Ishikawa (cell line): ENCODE measurements around the gene MAVS.

ENCODE experiments used
- CEBPB ChIP-seq: IDR thresholded peaks from 2 replicates; pipeline ENCODE4 v1.6.1; 2012
- CREB1 ChIP-seq: IDR thresholded peaks from 2 replicates; pipeline ENCODE4 v1.6.1; 2012; ENCODE audit warnings: low read depth
- EGR1 ChIP-seq: IDR thresholded peaks from 2 replicates; pipeline ENCODE4 v1.6.1; 2012
- EP300 ChIP-seq: IDR thresholded peaks from 2 replicates; pipeline ENCODE4 v1.6.1; 2012; ENCODE audit warnings: borderline replicate concordance
- FOXM1 ChIP-seq: IDR thresholded peaks from 2 replicates; pipeline ENCODE4 v1.6.1; 2012; ENCODE audit warnings: low read depth, borderline replicate concordance
- MAX ChIP-seq: IDR thresholded peaks from 2 replicates; pipeline ENCODE4 v1.6.1; 2012
- NFIC ChIP-seq: IDR thresholded peaks from 2 replicates; pipeline ENCODE4 v1.6.1; 2012
- RAD21 ChIP-seq: IDR thresholded peaks from 2 replicates; pipeline ENCODE4 v1.6.1; 2012; ENCODE audit warnings: low read depth
- TAF1 ChIP-seq: IDR thresholded peaks from 2 replicates; pipeline ENCODE4 v1.6.1; 2012; ENCODE audit warnings: low read depth, mild to moderate bottlenecking
- TCF12 ChIP-seq: IDR thresholded peaks from 2 replicates; pipeline ENCODE4 v1.6.1; 2012; ENCODE audit warnings: low read depth
- TEAD4 ChIP-seq: IDR thresholded peaks from 2 replicates; pipeline ENCODE4 v1.6.1; 2012
- YY1 ChIP-seq: IDR thresholded peaks from 2 replicates; pipeline ENCODE4 v1.6.1; 2012; ENCODE audit warnings: low read depth
- ZBTB7A ChIP-seq: IDR thresholded peaks from 2 replicates; pipeline ENCODE4 v1.6.1; 2012; ENCODE audit warnings: low read depth
- TF ChIP-seq, protein P1 (sequence below): IDR thresholded peaks from 2 replicates; pipeline ENCODE4 v1.6.1; 2012
- TF ChIP-seq, protein P2 (sequence below): IDR thresholded peaks from 2 replicates; pipeline ENCODE4 v1.6.1; 2012; ENCODE audit warnings: low read depth, mild to moderate bottlenecking

MAVS gene

GRCh38 chr20:3836132-3836531 is 10.5 kb upstream of the MAVS start:
- no peak for TF ChIP-seq CREB1
- TF ChIP-seq RAD21 = no peak
- TF ChIP-seq YY1 = no peak
- no peak for TF ChIP-seq TEAD4
- no peak for TF ChIP-seq MAX
- TF ChIP-seq, protein P1, sequence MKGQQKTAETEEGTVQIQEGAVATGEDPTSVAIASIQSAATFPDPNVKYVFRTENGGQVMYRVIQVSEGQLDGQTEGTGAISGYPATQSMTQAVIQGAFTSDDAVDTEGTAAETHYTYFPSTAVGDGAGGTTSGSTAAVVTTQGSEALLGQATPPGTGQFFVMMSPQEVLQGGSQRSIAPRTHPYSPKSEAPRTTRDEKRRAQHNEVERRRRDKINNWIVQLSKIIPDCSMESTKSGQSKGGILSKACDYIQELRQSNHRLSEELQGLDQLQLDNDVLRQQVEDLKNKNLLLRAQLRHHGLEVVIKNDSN = no peak
- no peak for TF ChIP-seq CEBPB
- no peak for TF ChIP-seq EGR1
- no peak for TF ChIP-seq TAF1
- no peak for TF ChIP-seq NFIC
- no peak for TF ChIP-seq ZBTB7A
- TF ChIP-seq FOXM1 = no peak
- TF ChIP-seq, protein P2, sequence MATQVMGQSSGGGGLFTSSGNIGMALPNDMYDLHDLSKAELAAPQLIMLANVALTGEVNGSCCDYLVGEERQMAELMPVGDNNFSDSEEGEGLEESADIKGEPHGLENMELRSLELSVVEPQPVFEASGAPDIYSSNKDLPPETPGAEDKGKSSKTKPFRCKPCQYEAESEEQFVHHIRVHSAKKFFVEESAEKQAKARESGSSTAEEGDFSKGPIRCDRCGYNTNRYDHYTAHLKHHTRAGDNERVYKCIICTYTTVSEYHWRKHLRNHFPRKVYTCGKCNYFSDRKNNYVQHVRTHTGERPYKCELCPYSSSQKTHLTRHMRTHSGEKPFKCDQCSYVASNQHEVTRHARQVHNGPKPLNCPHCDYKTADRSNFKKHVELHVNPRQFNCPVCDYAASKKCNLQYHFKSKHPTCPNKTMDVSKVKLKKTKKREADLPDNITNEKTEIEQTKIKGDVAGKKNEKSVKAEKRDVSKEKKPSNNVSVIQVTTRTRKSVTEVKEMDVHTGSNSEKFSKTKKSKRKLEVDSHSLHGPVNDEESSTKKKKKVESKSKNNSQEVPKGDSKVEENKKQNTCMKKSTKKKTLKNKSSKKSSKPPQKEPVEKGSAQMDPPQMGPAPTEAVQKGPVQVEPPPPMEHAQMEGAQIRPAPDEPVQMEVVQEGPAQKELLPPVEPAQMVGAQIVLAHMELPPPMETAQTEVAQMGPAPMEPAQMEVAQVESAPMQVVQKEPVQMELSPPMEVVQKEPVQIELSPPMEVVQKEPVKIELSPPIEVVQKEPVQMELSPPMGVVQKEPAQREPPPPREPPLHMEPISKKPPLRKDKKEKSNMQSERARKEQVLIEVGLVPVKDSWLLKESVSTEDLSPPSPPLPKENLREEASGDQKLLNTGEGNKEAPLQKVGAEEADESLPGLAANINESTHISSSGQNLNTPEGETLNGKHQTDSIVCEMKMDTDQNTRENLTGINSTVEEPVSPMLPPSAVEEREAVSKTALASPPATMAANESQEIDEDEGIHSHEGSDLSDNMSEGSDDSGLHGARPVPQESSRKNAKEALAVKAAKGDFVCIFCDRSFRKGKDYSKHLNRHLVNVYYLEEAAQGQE = no peak
- no peak for TF ChIP-seq EP300

DNA sequence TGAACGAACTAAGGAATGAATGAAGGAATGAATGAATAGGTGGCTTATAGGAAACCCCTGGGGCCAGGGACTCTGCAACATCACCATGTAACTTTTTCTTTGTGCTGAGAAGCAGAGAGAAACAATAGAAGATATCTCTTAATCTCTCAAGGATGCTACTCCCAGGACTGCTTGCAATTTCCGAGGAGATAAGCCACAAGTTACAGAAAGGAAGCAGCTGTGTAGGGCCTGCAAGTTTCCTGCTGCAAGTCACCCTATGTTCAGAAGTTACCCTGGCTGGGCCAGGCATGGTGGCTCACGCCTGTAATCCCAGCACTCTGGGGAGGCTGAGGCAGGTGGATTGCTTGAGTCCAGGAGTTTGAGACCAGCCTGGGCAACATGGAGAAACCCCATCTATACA is 7.3 kb upstream of the MAVS start:
- no peak for TF ChIP-seq EP300
- TF ChIP-seq ZBTB7A = no peak
- TF ChIP-seq, protein P1 = no peak
- TF ChIP-seq YY1 = no peak
- no peak for TF ChIP-seq TEAD4
- no peak for TF ChIP-seq CREB1
- TF ChIP-seq RAD21 = no peak
- TF ChIP-seq NFIC = no peak
- TF ChIP-seq EGR1 = no peak
- no peak for TF ChIP-seq TCF12
- TF ChIP-seq MAX = no peak
- no peak for TF ChIP-seq FOXM1
- TF ChIP-seq, protein P2 = no peak
- no peak for TF ChIP-seq TAF1

DNA sequence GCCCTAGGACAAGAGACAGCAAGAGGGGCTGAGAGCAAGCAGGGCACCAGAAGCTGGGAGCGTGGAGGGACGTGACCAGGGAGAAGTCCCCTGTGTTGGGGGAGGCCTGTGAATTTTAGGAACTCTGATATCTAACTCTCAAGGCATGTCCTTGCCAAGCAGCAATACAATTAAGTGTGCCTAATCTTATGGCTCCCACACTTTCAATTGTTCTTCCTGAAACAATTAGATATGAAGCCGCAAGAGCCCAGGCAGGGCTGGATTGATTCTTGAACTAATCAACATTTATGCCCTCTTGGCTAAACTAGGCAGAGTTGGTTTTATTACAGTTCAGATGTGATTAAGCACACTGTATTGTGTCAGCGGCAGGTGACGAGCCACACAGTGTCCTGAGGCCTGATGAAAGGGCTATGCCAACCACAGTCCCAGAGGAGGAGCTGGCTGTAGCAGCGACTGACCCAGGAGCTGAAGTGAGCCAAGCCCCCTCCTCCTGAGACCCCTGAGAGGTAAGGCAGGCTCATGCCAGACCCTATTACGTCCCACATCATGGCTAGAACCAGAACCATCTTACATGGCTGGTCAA is 4.2 kb upstream of the MAVS start:
- TF ChIP-seq MAX (no peak), EGR1 (no peak), FOXM1 (no peak), YY1 (no peak), CEBPB (no peak), CREB1 (no peak), TAF1 (no peak), TEAD4 (no peak), ZBTB7A (no peak), EP300 (no peak), NFIC (no peak), TCF12 (no peak), RAD21 (no peak)
- TF ChIP-seq, protein P1 = no peak
- TF ChIP-seq, protein P2 = no peak

DNA sequence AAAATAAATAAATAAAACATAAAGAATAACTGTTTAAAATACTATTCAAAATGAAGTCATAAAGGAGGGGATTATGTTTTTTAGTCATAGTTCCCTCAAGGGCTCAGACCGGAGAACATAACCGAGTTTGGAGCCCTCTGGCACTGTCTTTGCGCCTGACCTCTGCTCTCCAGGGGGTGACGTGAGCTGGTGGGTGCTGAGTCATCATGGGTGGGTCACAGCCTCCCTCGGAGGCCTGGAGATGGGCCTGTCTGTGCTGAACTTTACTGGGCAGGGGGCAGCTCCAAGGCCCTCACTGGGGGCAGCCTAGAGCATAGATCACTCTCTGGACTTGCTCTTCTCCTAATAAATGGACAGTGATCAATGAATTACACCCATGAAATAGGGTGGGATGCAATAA is 3.1 kb upstream of the MAVS start:
- no peak for TF ChIP-seq CREB1
- TF ChIP-seq TAF1 = no peak
- no peak for TF ChIP-seq RAD21
- TF ChIP-seq EGR1 = no peak
- no peak for TF ChIP-seq FOXM1
- no peak for TF ChIP-seq ZBTB7A
- TF ChIP-seq, protein P1 = no peak
- TF ChIP-seq TCF12 = no peak
- TF ChIP-seq NFIC = no peak
- no peak for TF ChIP-seq CEBPB
- TF ChIP-seq, protein P2 = no peak
- no peak for TF ChIP-seq TEAD4
- no peak for TF ChIP-seq YY1
- TF ChIP-seq EP300 = no peak
